Measurements from ENCODE around the gene EGFL8.

EGFL8 gene

GRCh38 chr6:32216998-32217397 is 52.6 kb downstream of the EGFL8 start:
- Histone ChIP-seq H3K27me3 (no peaks in the 10 kb centered on the region), H3K9ac (no peak overlapping the region), H3K4me2 (no peak overlapping the region), H4K20me1 (no peaks in the 10 kb centered on the region), H3K27ac (no peak overlapping the region), H3K4me1 (no peaks in the 10 kb centered on the region), H3K9me3 (no peaks in the 10 kb centered on the region), H3K4me3 (no peak overlapping the region), H3K36me3 (no peaks in the 10 kb centered on the region)
- TF ChIP-seq Cebpa-rat (IDR thresholded peaks at IDR 0.05): no peak
